Neural crest cell (in vitro differentiated cells): ENCODE data around the gene VPS50. TPM values are rescaled to one million over a fixed set of nuclear protein-coding genes. Genes with fewer than 3 reads are reported as not detected.

Source experiments
- DNase-seq: peaks from one replicate; pipeline ENCODE4 v3.0.0; 2021; ENCODE audit warnings: low read depth, mixed read lengths, low spot score
- H3K27ac Mint-ChIP-seq: one replicate; pipeline ENCODE4 v1.8.0; 2021; ENCODE audit warnings: mild to moderate bottlenecking, mixed read lengths; ENCODE audit not compliant: unreplicated experiment
- H3K27me3 Mint-ChIP-seq: 2 replicates; pipeline ENCODE4 v1.8.0; 2021; ENCODE audit warnings: low read depth, mild to moderate bottlenecking, mixed read lengths
- H3K36me3 Mint-ChIP-seq: 2 replicates; pipeline ENCODE4 v1.8.0; 2021; ENCODE audit warnings: low read depth, mild to moderate bottlenecking, mixed read lengths
- H3K4me1 Mint-ChIP-seq: 2 replicates; pipeline ENCODE4 v1.8.0; 2021; ENCODE audit warnings: mixed read lengths
- H3K4me3 Mint-ChIP-seq: one replicate; pipeline ENCODE4 v1.8.0; 2021; ENCODE audit warnings: mild to moderate bottlenecking, mixed read lengths
- H3K9me3 Mint-ChIP-seq: 2 replicates; pipeline ENCODE4 v1.8.0; 2021; ENCODE audit warnings: mixed read lengths
- CTCF ChIP-seq: fragments of 200-600 bp; sonication (generic); conservative IDR thresholded peaks from 2 replicates; pipeline ENCODE4 v1.5.0; 2021; ENCODE audit warnings: antibody characterized with exemption, mild to moderate bottlenecking
- total RNA-seq: library from RNA; stranded (reverse); gene quantifications from 2 replicates; pipeline ENCODE4 v1.2.1, GENCODE V29; 2021

VPS50 gene
- total RNA-seq, 1 donor from 2014 or later: 16.0 TPM

- Mint-ChIP-seq H3K36me3 (no peaks in the 10 kb centered on the region), H3K27ac (no peak overlapping the region), H3K9me3 (peaks cover 24% of the 10 kb centered on the region), H3K4me3 (no peak overlapping the region), H3K4me1 (no peaks in the 10 kb centered on the region), H3K27me3 (no peaks in the 10 kb centered on the region)
- TF ChIP-seq CTCF: no peak
- DNase-seq: no peak
Observed at GRCh38 chr7:93402944-93403343, 170.8 kb downstream of the VPS50 start.

GRCh38 chr7:93407239-93407638 is 175.1 kb downstream of the VPS50 start:
- no peak overlapping the region for H3K4me3 Mint-ChIP-seq
- no peaks in the 10 kb centered on the region for H3K4me1 Mint-ChIP-seq
- H3K36me3 Mint-ChIP-seq: no peaks in the 10 kb centered on the region
- TF ChIP-seq CTCF: no peak
- H3K27ac Mint-ChIP-seq: no peak overlapping the region
- H3K27me3 Mint-ChIP-seq: peaks cover 3% of the 10 kb centered on the region
- peaks cover 22% of the 10 kb centered on the region for H3K9me3 Mint-ChIP-seq
- no peak for DNase-seq

DNA sequence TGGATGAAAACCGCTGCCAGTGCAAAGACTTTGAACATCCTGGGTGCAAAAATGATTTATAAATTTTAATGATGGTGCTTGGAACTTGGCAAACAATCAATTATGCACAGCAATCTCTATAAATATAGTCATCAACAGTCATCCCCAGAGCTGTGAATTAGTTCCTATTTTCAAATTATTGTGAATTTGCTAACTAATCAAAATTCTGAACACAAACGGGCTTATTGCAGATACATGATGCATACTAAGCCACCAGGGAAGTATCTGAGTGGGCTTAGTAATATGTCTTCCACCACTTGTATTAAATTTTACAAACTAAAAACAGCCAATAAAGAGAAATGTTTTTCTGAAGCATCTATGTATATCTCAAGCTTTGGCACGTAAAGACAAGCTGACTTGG is 177.2 kb downstream of the VPS50 start:
- H3K9me3 Mint-ChIP-seq: peaks cover 13% of the 10 kb centered on the region
- no peaks in the 10 kb centered on the region for H3K36me3 Mint-ChIP-seq
- no peak overlapping the region for H3K27ac Mint-ChIP-seq
- peaks cover 3% of the 10 kb centered on the region for H3K27me3 Mint-ChIP-seq
- DNase-seq: no peak
- TF ChIP-seq CTCF: no peak
- no peak overlapping the region for H3K4me3 Mint-ChIP-seq
- no peaks in the 10 kb centered on the region for H3K4me1 Mint-ChIP-seq

Other genes with a start within 250 kb of the VPS50 start
- 0.21 and 0.30 TPM in 2 replicates for gene SAMD9, start 114.4 kb upstream of the VPS50 start, total RNA-seq
- not detected in 2 replicates for gene SAMD9L, start 84.0 kb upstream of the VPS50 start, total RNA-seq
- not detected in 2 replicates for gene HEPACAM2, start 5.9 kb upstream of the VPS50 start, total RNA-seq